NCI-H2107 (cell line): ENCODE measurements around the gene JUNB.
A peak's percentile ranks its signal among the peaks of the same experiment; 100 is the strongest.

Source experiments
- DNase-seq: peaks from one replicate; lab custom pipeline; 2025; lab: John Stamatoyannopoulos, UW

The JUNB gene

DNA sequence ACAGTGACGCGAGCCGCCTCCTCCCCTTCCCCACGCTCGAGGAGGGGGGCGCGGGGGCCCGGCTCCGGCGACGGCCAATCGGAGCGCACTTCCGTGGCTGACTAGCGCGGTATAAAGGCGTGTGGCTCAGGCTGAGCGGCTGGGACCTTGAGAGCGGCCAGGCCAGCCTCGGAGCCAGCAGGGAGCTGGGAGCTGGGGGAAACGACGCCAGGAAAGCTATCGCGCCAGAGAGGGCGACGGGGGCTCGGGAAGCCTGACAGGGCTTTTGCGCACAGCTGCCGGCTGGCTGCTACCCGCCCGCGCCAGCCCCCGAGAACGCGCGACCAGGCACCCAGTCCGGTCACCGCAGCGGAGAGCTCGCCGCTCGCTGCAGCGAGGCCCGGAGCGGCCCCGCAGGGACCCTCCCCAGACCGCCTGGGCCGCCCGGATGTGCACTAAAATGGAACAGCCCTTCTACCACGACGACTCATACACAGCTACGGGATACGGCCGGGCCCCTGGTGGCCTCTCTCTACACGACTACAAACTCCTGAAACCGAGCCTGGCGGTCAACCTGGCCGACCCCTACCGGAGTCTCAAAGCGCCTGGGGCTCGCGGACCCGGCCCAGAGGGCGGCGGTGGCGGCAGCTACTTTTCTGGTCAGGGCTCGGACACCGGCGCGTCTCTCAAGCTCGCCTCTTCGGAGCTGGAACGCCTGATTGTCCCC is at the start of gene JUNB:
TSS of gene JUNB (plus strand) at position 142 of the 706 bp plus-strand sequence. CDS start at position 428, 286 bp downstream.
- DNase-seq: peak; percentile 82

GRCh38 chr19:12745166-12745897 is 46.0 kb upstream of the JUNB start:
- no peak for DNase-seq

GRCh38 chr19:12748489-12748888 is 42.8 kb upstream of the JUNB start:
- no peak for DNase-seq

- no peak for DNase-seq
Measured at GRCh38 chr19:12749938-12750521, 41.3 kb upstream of the JUNB start.

DNA sequence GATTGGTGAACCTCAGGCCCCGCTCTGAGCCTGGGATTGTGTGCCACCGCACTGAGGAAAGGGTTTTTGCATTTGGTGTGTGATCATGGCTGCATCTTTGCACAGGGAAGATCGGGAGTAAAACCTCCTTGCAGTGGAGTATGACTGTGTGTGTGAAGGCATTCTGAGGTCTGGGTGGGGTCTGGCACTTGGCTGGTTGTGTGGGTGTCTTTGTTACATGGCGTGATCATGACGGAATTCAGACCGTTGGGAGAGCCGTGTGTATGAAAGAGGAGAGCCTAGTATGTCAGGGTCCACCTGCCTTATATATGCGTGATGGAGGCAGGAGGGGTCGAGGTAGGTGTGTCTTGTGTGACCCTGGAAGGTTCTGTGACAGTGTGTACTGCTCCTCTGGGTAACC is 40.4 kb upstream of the JUNB start:
- no peak for DNase-seq

DNA sequence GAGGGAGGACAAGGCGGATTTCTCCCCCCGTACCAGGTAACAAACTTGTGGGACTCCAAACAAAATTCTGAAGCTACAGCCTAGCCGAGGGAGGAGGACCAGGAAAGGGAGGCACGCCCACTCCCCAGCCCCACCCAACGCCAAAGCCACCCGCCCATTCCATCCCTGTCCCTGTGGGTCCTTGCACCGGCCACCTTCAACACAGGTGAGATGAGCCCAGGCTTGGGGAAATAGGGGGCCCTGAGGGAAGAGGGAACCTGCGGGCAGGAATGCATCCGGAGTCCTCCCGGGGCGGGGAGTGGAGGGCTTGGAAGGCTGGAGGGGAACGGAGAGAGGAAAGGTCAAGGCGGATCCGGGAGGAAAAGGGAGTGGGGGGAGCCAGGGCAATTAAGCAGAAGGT is 39.7 kb upstream of the JUNB start, which contains the start of gene BEST2:
TSS of gene BEST2 (plus strand) at position 157 of the 400 bp plus-strand sequence. CDS start 802 bp downstream, outside the sequence.
- DNase-seq: no peak

GRCh38 chr19:12752056-12752781 is 39.1 kb upstream of the JUNB start:
- DNase-seq: no peak

GRCh38 chr19:12754465-12755196 is 36.7 kb upstream of the JUNB start:
- DNase-seq: no peak

GRCh38 chr19:12756150-12756883 is 35.0 kb upstream of the JUNB start:
- no peak for DNase-seq

DNA sequence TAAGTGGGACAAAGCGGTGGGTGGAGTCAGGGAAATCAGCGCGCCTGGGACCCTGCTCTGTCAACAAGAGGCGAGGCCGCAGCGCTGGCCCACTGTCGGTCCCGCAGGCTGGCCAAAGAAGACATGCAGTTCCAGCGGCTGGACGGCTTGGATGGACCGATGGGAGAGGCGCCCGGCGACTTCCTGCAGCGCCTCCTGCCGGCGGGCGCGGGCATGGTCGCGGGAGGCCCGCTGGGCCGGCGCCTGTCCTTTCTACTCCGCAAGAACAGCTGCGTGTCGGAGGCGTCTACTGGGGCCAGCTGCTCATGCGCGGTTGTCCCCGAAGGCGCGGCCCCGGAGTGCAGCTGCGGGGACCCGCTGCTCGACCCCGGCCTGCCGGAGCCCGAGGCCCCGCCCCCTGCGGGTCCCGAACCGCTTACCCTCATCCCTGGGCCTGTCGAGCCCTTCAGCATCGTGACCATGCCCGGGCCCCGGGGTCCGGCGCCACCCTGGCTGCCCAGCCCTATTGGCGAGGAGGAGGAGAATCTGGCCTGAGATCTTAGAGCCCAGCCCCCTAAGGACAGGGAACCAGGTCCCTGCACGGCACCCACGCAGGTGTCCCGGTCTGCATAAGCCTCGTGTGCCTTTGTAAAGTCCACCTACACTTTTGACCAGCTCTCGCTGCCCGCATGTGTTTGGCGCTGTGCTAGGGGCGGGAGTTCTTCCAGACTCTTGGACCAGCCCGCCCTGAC is 33.6 kb upstream of the JUNB start:
- DNase-seq: no peak

GRCh38 chr19:12759686-12760085 is 31.6 kb upstream of the JUNB start:
- DNase-seq: no peak

GRCh38 chr19:12763100-12763499 is 28.2 kb upstream of the JUNB start:
- no peak for DNase-seq

DNA sequence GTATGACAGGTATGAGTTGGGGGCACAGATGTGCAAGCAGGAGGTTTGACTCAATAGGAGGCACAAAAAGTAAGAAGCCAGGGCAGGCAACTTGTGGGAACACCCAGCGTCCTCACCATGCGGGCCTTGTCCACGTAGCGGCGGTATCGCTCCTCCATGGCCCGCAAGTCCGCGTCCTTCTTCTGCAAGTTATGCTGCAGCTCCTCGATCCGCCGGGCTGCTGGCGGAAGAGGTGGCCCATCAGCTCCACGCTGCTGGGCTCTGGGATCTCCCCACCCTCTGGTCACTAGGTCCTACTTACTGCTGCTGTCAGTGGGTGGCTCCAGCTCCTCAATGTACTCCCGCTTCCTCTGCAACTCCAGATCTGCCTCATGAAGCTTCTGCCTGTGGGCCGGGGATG is 26.6 kb upstream of the JUNB start:
- DNase-seq: no peak

DNA sequence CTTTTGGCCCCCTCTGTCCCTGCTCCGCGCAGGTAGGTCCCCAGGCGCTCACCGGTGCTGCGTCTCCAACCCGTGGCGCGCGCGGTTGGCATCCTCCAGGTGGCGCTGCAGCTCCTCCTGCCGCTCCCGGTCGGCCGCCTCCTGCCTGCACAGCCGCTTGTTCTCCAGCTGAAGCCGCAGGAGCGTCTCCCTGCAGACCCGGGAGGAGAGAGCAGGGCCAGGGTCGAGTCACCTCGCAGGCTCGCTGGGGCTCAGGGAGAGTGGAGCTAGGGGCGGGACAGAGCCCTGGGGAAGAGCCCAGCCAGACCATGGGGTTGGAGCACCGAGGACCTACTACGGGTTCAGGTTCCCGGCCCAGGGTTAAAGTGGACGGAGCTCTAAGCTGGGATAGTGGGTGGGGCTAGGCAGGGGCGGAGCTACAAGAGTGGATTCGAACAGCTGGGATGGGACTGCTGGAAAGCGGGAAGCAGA is 25.2 kb upstream of the JUNB start:
- DNase-seq: peak; percentile 51

DNA sequence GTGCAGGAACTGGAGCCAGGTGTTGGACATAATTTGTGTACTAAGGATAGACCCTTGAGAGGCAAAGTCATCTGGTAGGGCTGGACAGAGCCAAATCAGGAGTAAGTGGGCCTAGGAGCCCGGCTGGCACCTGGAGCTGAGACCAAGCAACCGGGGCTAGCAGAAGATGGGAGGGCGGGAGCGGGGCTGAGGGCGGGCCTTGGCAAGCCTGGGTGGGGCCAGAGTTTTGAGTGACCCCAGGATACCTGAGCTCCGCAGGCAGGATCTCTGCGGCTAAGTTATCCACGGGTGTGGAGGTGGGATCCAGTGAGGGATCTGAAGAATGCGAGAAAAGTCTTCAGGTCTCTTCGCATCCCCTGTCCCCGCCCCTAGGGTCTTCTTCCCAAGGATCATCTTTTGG is 24.1 kb upstream of the JUNB start:
- DNase-seq: no peak

DNA sequence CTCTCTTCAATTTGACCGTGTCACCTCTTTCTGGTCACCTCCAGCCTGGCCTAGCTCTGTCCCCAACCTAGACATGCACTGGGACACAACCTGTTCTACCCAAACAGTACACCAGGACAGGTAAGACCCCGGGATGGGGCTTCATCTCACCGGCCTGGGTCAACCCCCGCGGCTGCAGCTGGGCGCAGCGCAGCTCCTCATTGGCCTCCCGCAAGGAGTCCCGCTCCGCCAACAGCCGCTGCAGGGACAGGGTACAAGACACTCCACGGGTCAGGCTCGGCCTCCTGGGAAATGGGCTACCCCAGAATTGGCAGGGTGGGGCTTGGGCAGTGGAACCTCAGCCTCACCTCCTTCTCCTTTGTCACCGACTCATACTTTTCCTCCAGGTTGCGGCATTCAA is 23.6 kb upstream of the JUNB start:
- DNase-seq: no peak

DNA sequence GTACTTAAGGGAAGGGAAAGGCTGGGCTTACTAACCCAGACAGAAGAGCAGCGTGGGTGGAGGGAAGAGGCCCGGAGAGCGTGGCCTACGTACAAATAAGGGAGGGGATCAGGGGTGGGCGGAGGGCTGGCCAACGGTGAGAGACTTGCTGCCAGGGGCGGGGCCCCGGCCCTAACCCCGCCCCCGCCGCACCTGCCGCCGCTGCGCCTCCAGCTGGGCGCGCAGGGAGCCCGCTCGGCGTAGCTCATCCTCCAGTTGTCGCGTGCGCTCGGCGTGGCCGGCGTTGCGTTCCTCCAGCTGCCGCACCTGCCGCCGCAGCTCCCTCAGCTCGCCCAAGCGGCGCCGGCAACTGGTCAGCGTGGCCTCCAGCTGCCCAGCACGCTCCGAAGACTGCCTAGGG is 21.6 kb upstream of the JUNB start:
- no peak for DNase-seq

GRCh38 chr19:12770922-12771321 is 20.4 kb upstream of the JUNB start:
- DNase-seq: no peak

DNA sequence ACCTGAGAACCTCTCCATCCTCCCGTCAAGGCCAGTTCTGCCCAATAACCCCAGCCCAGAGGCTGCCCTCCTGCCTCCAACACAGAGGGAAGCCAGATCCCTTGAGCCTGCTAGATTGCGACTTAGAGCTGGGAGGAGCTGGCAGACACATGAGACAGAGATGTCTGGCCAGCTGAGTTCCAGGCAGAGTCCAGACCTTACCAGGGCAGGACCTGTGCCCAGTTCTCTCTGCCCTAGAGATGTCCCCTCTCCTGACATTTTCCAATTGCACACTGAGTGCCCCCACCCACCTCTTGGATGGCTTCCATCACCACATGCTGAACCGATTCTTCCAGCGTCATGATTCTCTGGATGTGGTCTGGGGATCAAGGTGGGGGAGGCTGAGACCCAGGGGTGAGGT is 19.0 kb upstream of the JUNB start:
- no peak for DNase-seq

DNA sequence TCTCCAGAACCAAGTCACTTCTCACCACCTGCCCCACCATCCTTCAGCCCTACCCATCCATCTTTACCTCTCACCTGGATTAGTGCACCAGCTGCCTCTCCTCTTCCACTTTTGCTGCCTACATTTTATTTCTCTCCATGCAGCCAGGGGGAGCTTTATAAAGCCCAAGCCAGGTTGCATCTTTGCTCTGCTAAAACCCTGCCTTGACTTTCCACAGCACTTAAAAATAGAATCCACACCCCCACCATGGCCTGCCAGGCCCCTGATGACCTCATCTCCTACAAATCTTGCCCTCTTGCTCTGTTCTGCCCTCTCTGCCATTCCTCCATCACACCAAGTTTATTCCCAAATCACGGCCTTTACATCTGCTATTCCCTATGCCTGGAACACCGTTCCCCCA is 17.7 kb upstream of the JUNB start:
- DNase-seq: no peak
